ENCODE data around the gene FBN1. TPM values are rescaled to one million over a fixed set of nuclear protein-coding genes. Genes with fewer than 3 reads are reported as not detected.

The FBN1 gene
- total and polyA plus RNA-seq, 2 experiments from 2014 or later: 1.9 to 3.8 TPM

Other genes starting within 250 kb of the FBN1 start
- 12.4 and 14.6 TPM in 2 replicates for gene CEP152, start 165.4 kb upstream of the FBN1 start, total RNA-seq (2014; rRNA removed; shearing (Covaris generic))
- 16.4 and 30.5 TPM in 2 replicates for gene CEP152, start 165.4 kb upstream of the FBN1 start, polyA plus RNA-seq (2016; fragmentation: Nextera tagmentation; extraction: Ambion mirVana)
- gene EID1, start 232.4 kb upstream of the FBN1 start, total RNA-seq (2014; rRNA removed; shearing (Covaris generic)): 113 and 119 TPM in 2 replicates
- 257 and 324 TPM in 2 replicates for gene EID1, start 232.4 kb upstream of the FBN1 start, polyA plus RNA-seq (2016; fragmentation: Nextera tagmentation; extraction: Ambion mirVana)